Skin of body (tissue), 2 donors: ENCODE data around the gene ZNF224. TPM values are rescaled to one million over a fixed set of nuclear protein-coding genes. Genes with fewer than 3 reads are reported as not detected.
A peak's percentile ranks its signal among the peaks of the same experiment; 100 is the strongest.

Experiments
- DNase-seq: peaks from one replicate; lab custom pipeline; 2025; lab: John Stamatoyannopoulos, UW
- total RNA-seq: library from RNA; depleted of rRNA; stranded (reverse); fragments of >200 nt; gene quantifications from one replicate; pipeline ENCODE4 v1.2.3, GENCODE V29; 2014

ZNF224 gene
- 35.8 TPM for total RNA-seq

DNA sequence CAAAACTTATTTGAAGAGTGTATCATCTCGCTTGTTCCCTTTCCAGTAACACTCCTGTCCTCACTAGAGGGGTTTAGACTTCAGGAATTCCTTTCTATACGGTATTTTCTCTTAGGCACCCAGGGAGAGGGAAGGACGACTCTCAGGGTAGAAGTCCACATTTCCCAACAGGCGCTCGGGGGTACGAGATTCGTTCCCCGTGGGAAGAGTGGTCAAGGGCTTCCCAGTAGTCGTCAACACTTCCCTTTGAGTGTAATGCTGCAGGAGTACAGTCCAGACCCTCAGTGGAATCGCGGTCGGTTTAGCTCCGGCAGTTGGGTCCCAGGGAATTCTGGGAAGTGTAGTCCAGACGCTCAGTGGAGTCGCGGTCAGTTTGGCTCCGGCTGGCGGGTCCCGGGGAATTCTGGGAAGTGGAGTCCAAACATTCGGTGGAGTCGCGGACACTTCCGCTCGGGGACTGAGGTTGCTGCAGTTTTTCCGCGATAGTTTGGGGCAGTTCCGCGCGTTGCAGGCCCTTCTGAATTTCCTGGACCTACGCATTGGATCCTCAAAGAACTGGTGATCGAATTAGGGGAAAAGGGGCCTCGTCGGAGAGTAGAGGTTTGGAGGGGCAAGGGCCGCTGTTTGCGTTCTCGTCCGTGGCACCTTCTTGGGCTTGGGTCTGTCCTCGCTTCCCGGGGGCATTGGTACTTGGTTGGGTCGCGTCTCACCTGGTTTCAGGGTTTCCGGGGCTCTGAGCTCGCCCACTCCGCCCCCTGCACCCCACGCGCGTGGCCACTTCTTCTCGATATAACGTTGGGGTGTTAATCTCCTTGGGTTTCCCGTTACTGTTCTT, at the start of gene ZNF224:
TSS of gene ZNF224 (plus strand) at position 431 of the 835 bp plus-strand sequence. CDS start 3,513 bp downstream, outside the sequence.
- peak; percentile 91 for DNase-seq

DNA sequence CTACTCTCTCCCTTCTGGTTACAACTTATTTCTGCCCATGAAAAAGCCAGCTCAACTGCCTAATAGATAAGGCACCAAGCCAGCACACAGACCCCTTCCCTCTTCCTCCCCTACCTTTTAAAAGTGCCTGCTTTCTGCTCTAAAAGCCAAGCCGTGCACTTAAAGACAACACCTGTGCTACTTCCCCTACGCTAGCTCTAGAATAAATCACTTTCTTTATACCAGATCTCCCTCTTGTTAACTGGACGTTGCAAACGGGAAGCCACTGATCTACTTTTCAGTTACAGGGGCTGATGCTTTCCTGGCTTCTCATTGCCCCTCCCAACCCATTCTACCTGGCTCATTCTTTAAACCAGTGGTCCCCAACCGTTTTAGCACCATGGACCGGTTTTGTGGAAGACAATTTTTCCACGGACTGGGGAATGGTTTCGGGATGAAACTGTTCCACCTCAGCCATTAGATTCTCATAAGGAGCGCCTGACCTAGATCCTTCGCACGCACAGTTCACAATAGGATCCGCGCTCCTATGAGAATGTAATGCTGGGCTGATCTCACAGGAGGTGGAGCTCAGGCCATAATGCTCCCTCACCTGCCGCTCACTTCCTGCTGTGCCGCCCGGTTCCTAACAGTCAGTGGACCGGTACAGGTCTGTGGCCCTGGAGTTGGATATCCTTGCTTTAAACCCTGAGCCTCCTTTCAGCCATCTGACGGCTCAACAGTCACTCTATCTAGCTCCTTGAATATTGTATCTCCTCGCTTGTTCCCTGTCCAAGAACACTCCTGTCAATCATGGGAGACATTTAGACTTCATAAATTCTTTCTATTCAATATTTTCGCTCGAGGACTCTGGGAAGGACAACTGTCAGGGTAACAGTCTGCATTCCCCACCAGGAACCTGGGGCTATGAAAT, 43.2 kb upstream of the ZNF224 start:
- no peak for DNase-seq

DNA sequence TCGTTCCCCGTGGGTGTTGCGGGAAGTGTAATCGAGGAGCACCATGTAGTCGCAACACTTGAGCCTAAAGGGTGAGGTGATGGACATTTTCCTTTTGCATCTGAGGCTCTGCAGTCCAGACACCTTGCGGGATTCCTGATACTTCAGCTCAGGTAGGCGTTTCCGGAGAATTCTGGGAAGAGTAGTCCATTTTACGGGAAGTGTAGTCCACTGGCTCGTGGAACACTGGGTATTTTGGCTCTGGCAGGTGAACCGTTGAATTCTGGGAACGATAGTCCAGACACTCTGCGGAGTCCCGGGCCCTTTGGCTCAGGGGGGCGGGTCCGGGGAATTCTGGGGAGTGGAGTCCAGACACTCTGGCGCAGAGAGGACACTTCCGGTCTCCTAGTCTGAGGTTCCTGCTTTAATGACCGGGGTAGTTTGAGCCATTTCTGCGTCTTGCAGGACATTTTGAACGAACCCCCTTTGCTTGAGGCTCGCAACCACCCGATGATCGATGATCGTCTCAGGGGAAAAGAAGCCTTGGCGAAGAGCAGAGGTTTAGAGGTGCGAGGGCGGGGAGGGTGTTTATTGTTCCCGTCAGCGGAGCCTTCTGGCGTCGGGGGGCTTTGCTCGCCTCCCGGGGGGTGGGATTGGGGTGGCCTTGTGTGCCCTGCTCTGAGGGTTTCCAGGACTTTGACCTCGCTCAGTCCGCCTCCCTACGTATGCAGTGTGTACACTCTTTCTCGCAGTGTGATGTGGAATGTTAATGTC, 42.3 kb upstream of the ZNF224 start, which contains the start of gene ZNF223:
TSS of gene ZNF223 (plus strand) at position 387 of the 753 bp plus-strand sequence. CDS start 3,141 bp downstream, outside the sequence.
- peak; percentile 94 for DNase-seq

DNA sequence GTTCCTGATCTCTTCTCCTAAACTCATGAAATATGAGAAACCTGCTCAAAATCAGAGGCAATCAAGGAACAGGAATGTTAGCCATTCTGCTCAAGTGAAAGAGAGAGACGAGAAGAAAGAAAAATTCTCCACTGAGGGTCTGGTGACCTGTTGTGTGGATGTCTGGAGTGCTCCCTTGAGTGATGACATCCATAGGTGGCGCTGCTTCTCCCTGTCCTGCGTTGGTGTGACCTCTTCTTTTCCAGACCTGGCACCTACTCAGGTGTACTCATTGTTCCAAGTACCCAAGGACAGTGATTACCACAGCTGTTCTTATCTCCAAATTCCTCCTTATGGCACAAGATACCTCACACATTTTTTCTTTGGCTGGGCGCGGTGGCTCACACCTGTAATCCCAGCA, 38.3 kb upstream of the ZNF224 start:
- no peak for DNase-seq

DNA sequence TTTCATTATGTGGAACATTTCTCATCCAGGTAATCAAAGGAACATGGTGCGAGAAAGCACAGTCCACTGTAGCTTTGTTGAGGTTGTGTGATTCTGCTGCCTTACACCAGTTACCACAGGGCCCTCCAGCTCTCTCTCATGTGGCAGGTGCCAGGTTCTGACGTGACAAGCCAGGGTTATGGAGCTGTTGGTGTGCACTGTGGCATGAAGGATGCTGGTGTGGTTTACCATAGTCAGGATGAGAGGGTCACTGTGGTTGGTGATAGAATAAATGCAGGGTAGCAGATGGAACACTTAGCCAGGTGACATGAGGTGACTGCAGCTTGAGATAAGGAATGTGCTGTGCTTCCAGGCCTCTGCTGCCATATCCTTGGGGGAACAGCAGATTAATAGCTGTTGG, 34.9 kb upstream of the ZNF224 start:
- no peak for DNase-seq

DNA sequence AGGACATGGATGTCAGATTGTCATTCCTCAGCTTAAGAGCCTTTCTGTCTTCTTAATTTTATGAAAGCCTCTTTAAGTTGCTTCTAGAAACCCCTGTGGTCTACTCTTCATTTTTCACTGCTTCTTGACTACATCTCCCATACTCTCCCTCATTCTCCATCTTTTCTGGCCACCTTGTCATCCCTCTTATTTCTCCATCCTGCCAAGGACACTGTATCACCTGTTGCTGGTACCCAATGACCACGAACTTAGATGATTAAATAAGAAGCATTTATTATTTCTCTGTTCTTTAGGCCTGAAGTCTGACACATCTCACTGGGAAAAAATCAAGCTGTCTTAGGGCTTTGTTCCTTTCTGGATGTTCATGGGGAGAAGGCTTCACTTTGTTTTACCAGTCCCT, 33.1 kb upstream of the ZNF224 start:
- no peak for DNase-seq

DNA sequence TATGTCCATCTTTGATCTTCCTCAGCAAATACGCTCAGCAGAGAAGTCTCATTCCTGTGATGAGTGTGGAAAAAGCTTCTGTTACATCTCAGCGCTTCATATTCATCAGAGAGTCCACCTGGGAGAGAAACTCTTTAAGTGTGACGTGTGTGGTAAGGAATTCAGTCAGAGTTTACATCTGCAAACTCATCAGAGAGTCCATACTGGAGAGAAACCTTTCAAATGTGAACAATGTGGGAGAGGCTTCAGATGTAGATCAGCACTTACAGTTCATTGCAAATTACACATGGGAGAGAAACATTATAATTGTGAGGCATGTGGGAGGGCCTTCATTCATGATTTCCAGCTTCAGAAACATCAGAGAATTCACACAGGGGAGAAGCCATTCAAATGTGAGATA, 27.9 kb upstream of the ZNF224 start:
- no peak for DNase-seq

DNA sequence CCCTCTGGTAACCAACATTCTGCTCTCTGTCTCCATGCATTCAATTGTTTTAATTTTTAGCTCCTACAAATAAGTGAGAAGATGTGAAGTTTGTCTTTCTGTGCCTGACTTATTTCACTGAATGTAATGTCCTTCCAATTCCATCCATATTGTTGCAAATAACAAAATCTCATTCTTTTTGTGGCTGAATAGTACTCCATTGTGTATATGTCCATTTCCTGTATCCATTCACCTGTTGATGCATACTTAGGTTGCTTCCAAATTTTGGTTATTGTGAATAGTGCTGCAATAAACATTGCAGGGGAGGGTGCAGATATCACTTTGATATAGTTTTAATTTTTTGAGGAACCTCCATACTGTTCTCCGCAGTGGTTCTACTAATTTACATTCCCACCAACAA, 24.7 kb upstream of the ZNF224 start:
- DNase-seq: no peak

DNA sequence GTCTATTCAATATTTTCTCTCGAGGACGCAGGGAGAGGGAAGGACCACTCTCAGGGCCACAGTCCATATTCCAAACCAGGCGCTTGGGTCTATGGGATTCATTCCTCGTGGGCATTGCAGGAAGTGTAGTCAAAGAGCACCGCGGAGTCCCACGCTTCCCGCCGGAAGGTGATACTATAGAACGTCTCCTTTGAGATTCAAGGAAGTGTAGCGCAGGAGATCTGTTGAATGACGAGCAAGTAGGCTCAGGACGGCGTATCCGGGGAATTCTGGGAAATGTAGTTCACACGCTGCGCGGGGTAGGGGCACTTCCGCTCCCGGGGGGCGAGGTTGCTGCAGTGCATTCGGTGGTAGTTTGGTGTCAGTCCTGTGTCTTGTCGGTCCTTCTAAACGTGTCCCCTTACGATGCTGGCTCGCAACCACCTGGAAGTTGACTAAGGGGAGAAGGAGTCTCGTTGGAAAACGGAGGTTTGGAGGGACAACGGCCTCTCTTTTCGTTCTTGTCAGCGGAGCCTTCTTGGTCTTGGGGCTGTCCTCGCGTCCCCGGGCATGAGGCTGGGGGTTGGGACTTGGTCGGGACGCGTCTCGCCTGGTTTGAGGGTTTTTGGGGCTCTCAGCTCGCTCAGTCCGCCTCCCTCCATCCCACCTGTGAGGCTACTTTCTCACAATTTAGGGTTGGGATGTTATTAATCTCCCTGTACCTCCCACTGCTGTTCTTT, 22.2 kb upstream of the ZNF224 start, which contains the start of gene ZNF284:
TSS of gene ZNF284 (plus strand) at position 336 of the 719 bp plus-strand sequence. CDS start 4,231 bp downstream, outside the sequence.
- DNase-seq: peak; percentile 84

DNA sequence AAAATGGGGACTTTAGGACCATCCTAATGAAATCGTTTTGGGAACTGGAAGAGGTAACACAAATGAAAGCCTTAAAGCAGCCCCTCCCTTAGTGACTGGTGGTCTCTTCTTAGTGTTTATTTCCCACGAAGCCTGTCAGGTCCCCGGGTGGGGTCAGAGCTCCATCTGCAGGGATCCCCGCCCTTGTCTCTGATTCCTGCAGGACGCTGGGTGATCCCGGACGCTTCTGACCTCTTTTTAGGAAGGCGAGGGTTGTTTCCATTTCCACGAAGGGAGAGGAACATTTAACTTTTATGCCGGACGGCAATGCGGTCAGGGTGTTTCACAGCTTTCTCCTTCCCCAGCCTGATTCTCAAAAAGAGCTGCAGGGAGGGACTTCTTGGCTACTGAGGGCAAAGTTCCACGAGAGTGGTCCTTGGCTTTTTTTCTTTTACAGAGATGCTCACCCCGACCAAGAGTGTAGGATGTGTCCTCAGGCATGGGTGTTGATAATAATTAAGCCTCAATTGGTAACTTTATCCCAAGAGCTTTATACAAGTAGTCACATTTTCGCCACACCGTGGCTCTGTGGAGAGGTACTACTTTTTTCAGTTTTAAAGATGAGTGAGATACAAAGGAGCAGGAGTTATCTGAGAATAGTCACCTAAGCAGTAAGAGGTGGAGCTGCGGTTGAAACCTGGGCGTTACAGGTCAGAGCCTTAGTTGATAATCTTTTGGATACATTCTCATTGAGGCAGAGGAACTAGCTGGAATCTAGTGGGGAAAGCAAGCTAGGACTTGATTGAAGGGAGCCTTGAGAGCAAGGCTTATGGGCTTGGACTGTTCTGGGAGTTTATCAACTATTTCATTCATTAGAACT, 21.4 kb upstream of the ZNF224 start:
- DNase-seq: no peak

DNA sequence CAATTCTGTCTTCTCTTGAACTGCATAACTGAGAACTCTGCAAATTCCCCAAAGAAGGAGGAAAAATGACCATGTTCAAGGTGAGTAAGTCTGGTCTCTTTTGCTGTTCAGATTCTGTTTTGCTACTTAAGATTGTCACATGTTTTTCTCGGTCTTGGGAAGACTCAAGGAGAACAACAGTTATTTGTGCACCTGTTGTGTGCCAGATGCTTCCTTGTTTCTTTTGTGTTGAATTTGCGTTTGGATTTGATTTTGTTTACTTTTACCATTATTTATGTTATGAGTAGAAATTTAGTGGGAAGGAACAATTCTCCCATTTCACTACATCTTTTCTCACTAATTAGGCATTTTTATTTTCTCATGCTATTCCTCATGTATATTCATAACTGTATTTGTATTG, 17.8 kb upstream of the ZNF224 start:
- no peak for DNase-seq

DNA sequence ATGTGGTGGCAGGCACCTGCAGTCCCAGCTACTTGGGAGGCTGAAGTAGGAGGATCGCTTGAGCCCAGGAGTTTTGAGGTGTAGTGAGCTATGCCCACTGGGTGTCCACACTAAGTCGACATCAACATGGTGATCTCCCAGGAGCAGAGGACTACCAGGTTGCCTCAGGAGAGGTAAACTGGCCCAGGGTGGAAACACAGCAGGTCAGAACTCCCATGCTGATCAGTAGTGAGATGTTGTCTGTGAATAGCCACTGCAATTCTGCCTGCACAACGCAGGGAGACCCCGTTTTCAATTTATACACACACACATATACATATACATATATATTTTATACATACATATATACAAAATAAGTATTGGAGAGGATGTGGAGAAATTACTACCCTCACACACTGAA, 2.1 kb upstream of the ZNF224 start:
- no peak for DNase-seq

DNA sequence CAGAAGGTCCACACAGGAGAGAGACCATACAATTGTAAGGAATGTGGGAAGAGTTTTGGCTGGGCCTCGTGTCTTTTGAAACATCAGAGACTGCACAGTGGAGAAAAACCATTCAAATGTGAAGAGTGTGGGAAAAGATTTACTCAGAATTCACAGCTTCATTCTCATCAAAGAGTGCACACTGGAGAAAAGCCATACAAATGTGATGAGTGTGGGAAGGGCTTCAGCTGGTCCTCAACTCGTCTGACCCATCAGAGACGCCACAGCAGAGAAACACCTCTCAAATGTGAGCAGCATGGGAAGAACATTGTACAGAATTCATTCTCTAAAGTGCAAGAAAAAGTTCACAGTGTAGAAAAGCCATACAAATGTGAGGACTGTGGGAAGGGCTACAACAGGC, 13.6 kb downstream of the ZNF224 start:
- no peak for DNase-seq

DNA sequence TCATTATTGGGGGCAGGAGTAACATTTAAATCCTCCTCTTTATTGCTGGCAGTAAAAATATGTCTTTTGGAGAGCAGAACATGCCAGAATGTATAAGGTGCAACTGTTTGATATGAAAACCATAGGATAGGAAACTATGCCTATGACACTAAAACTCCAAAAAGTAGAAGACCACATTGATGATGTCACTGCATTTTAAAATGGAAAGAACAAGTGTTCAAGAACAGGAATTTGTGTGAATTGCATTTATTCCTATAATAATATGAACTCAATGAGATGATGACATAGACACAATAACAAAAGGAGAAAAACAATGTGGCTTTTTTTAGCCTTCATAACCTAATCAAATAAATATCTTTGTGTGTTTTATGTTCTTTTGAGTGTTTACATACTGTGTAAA, 15.3 kb downstream of the ZNF224 start:
- DNase-seq: no peak

DNA sequence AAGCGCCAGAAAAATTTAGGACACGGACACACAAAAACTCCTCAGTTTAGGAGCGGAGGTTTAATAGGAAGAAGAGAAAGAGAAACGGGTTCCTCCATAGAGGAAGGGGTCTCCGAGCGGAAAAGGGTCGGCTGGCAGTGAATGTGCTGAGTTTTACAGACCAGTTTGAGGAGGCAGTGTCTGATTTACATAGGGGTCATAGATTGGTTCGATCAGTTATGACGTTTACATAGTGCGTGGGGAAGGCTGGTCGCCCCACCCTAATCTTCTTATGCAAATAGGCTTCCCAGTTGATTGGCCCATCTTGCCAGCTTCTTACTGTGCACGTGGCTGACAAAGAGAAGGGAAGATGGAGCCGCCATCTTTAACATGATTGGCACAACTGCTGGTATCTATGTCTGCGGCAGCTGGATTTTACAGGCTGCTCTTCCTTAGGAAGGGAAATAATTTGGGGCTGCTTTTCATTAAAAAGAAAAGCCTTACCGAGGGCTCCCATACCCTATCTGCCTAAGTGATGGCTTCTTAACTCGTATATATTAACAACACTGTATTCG, 17.8 kb downstream of the ZNF224 start:
- DNase-seq: peak; percentile 24

DNA sequence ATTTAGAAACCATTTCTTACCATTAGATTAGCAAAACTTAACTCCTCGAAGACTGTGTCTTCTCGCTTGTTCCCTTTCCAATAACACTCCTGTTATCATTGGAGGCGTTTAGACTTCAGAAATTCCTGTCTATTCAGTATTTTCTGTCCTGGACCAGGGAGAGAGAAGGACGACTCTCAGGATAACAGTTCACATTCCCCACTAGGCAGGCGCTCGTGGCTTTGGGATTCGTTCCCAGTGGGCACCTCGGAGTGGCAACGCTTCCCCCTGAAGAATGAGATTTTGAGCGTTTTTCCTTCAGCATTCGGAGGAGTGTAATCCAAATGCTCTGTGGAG, 18.6 kb downstream of the ZNF224 start:
- DNase-seq: no peak

DNA sequence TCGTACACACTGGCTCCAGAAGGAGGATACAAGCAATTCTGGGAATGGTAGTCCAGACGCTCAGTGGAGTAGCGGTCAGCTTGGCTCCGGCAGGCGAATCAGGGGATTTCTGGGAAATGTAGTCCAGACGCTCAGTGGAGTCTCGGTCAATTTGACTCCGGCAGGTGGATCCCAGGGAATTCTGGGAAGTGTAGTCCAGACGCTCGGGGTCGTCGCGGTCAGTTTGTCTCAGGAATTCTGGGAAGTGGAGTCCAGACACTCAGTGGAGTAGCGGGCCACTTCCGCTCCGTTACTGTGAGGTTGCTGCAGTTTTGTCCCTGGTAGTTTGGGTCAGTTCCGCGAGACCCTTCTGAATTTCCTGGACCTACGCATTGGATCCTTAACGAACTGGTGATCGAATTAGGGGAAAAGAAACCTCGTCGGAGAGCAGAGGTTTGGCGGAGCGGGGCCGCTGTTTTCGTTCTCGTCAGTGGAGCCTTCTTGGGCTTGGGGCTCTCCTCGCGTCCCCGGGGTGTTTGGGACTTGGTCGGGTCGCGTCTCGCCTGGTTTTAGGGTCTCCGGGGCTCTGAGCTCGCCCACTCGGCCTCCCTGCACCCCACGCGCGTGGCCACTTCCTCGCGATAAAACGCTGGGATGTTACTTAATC, 19.1 kb downstream of the ZNF224 start, which contains the start of gene ZNF225:
TSS of gene ZNF225 (plus strand) at position 262 of the 646 bp plus-strand sequence. CDS start 2,429 bp downstream, outside the sequence.
- peak; percentile 99 for DNase-seq

DNA sequence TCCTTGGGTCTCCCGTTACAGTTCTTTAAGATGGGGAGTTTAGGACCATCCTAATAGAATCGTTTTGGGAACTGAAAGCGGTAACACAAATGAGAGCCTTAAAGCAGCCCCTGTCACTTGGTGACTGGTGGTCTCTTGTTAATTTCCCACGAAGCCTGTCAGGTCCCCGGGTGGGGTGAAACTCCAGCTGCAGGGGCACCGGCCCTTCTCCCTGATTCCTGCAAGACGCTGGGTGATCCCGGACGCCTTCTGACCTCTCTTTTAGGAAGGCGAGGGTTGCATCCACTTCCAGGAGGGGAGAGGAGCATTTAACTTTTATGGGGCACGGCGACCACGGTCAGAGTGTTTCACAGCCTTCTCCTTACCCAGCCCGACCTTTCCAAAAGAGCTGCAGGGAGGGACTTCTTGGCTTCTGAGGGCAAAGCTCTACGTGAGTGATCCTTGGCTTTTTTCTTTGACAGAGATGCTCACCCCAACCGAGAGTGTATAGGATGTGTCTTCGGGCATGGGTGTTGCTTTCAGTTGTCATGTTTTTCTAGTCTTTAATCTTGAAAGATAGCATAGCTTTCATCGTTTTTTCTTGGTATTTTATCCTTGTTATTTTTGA, 19.7 kb downstream of the ZNF224 start:
- peak; percentile 51 for DNase-seq
